ENCODE data around the gene MAP1B.

The MAP1B gene

DNA sequence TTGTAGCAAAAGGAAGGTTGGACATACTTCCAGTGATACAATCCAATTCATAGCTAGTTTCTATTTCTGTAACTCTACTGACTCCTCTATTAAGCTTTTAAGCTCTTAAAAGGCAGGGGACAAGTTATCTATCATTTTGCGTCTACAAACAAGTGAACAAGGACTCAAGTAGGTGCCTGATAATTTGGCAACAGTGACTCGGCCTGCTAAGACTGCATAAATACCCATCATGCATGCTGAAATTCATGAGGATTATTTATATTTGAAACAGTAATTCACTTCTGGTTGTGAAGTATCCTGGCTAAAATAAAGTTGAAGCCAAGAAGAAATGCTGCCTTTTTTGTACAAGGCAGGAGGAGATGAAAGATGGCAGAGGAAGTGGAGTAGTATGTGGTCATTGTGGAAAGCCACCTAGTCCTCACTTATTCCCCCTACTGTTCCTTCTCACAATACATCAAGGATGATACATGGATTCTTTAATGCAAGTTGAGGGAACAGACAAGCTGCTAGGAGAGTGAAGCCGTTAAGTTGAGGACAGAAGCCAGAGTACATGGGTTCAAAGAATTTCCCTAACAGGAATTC is 138.8 kb downstream of the MAP1B start:
- H4K91ac ChIP-seq (ENCODE audit: low read length), result no peak overlapping the region
- H2AK5ac ChIP-seq (ENCODE audit: low read length, severe bottlenecking), result no peak overlapping the region
- no peak overlapping the region for H3K4me2 ChIP-seq (ENCODE audit: low read length, poor library complexity, severe bottlenecking)
- H3K4me3 ChIP-seq (ENCODE audit: insufficient read depth in 1 of 2, low read depth in 1 of 2, low read length in 2 of 2), result no peak overlapping the region
- H4K8ac ChIP-seq (ENCODE audit: low read length), result no peak overlapping the region
- H3K18ac ChIP-seq (ENCODE audit: low read depth in 1 of 2, low read length in 2 of 2), result no peak overlapping the region
- no peaks in the 10 kb centered on the region for H3K27me3 ChIP-seq (ENCODE audit: control insufficient read depth in 1 of 2, insufficient read depth in 1 of 2, low read length in 2 of 2)
- H3K14ac ChIP-seq (ENCODE audit: low read length in 2 of 2), result no peak overlapping the region
- WGBS, result 83% methylated on average over 1 of the region's 3 CpGs
- H2BK120ac ChIP-seq (ENCODE audit: low read depth, low read length), result no peak overlapping the region
- H3K4me1 ChIP-seq (ENCODE audit: control insufficient read depth, insufficient read depth, low read depth, low read length), result peaks cover 7% of the 10 kb centered on the region
- H3K36me3 ChIP-seq (ENCODE audit: control insufficient read depth in 1 of 2, insufficient read depth in 2 of 2, low read depth in 1 of 2, low read length in 2 of 2), result no peaks in the 10 kb centered on the region
- H2BK12ac ChIP-seq (ENCODE audit: low read length in 2 of 2), result peak overlapping the region in 1 of 2 experiments; percentile 41
- peak; percentile 50 for DNase-seq
- no peak overlapping the region for H3K27ac ChIP-seq (ENCODE audit: low read length, poor library complexity, severe bottlenecking)
- H3K79me1 ChIP-seq (replicated peaks; ENCODE audit: low read length, poor library complexity, severe bottlenecking), result peaks cover 12% of the 10 kb centered on the region
- peak overlapping the region; percentile 25 for H3K9ac ChIP-seq (ENCODE audit: low read length)
- no peaks in the 10 kb centered on the region for H3K9me3 ChIP-seq (ENCODE audit: control insufficient read depth, low read length)
- H3K23ac ChIP-seq (ENCODE audit: low read length in 2 of 2), result no peak overlapping the region
- no peak overlapping the region for H2AFZ ChIP-seq (ENCODE audit: low read depth, low read length)
- no peak overlapping the region for H3K4ac ChIP-seq (ENCODE audit: low read depth in 1 of 2, low read length in 2 of 2)
- no peak overlapping the region for H2BK5ac ChIP-seq (ENCODE audit: low read depth, low read length, poor library complexity, severe bottlenecking)
- no peak overlapping the region for H2BK15ac ChIP-seq (ENCODE audit: low read depth, poor library complexity, severe bottlenecking)

GRCh38 chr5:72246954-72247442 is 139.7 kb downstream of the MAP1B start:
- H2BK15ac ChIP-seq (ENCODE audit: low read depth, poor library complexity, severe bottlenecking), result no peak overlapping the region
- H3K9me3 ChIP-seq (ENCODE audit: control insufficient read depth, low read length), result no peaks in the 10 kb centered on the region
- no peak overlapping the region for H2AFZ ChIP-seq (ENCODE audit: low read depth, low read length)
- no peak overlapping the region for H3K27ac ChIP-seq (ENCODE audit: low read length, poor library complexity, severe bottlenecking)
- WGBS, result 40% methylated on average over 4 of the region's 4 CpGs
- H2AK5ac ChIP-seq (ENCODE audit: low read length, severe bottlenecking), result peak overlapping the region; percentile 67
- no peaks in the 10 kb centered on the region for H3K27me3 ChIP-seq (ENCODE audit: control insufficient read depth in 1 of 2, insufficient read depth in 1 of 2, low read length in 2 of 2)
- peaks cover 7% of the 10 kb centered on the region for H3K4me1 ChIP-seq (ENCODE audit: control insufficient read depth, insufficient read depth, low read depth, low read length)
- peak; percentile 45 for DNase-seq
- peaks cover 9% of the 10 kb centered on the region for H3K79me1 ChIP-seq (replicated peaks; ENCODE audit: low read length, poor library complexity, severe bottlenecking)
- no peak overlapping the region for H2BK5ac ChIP-seq (ENCODE audit: low read depth, low read length, poor library complexity, severe bottlenecking)
- H3K4me3 ChIP-seq (ENCODE audit: insufficient read depth in 1 of 2, low read depth in 1 of 2, low read length in 2 of 2), result no peak overlapping the region
- H2BK120ac ChIP-seq (ENCODE audit: low read depth, low read length), result no peak overlapping the region
- H3K4me2 ChIP-seq (ENCODE audit: low read length, poor library complexity, severe bottlenecking), result no peak overlapping the region
- no peak overlapping the region for H3K14ac ChIP-seq (ENCODE audit: low read length in 2 of 2)
- H3K18ac ChIP-seq (ENCODE audit: low read depth in 1 of 2, low read length in 2 of 2), result no peak overlapping the region
- H4K91ac ChIP-seq (ENCODE audit: low read length), result no peak overlapping the region
- no peak overlapping the region for H3K23ac ChIP-seq (ENCODE audit: low read length in 2 of 2)
- H4K8ac ChIP-seq (ENCODE audit: low read length), result no peak overlapping the region
- no peak overlapping the region for H3K9ac ChIP-seq (ENCODE audit: low read length)
- no peak overlapping the region for H2BK12ac ChIP-seq (ENCODE audit: low read length in 2 of 2)
- no peaks in the 10 kb centered on the region for H3K36me3 ChIP-seq (ENCODE audit: control insufficient read depth in 1 of 2, insufficient read depth in 2 of 2, low read depth in 1 of 2, low read length in 2 of 2)
- H3K4ac ChIP-seq (ENCODE audit: low read depth in 1 of 2, low read length in 2 of 2), result no peak overlapping the region

DNA sequence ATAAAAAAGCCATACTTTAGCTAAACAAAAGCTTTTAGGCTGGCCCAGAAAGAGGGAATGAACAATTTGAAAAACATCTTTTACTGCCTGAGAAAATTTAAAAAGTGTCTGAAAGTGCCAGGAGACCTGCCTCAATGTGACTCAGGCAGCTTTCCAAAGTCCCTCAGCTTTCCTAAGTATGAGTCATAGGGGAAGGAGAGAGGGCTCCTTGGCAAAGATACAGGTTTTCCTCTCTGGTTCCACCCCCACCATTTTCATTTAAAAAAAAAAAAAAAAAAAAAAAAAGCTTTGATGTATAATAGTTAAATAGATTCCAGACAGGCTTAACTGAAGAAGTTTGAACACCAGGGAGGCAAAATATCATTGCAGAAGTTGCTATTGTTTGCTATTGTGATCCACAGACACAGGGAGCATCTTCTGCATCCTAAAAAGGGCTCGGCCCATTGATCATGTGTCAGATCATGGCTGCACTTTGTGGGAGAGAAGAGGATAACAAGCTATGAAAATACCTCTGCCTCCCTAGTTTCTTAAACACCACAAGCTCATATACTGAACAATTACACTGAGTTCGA is 141.2 kb downstream of the MAP1B start:
- Histone ChIP-seq H4K91ac (ENCODE audit: low read length) (no peak overlapping the region), H3K4me1 (ENCODE audit: control insufficient read depth, insufficient read depth, low read depth, low read length) (peaks cover 1% of the 10 kb centered on the region), H2AFZ (ENCODE audit: low read depth, low read length) (no peak overlapping the region), H3K18ac (ENCODE audit: low read depth in 1 of 2, low read length in 2 of 2) (peak overlapping the region in 1 of 2 experiments; percentile 1), H4K8ac (ENCODE audit: low read length) (no peak overlapping the region), H3K4me3 (ENCODE audit: insufficient read depth in 1 of 2, low read depth in 1 of 2, low read length in 2 of 2) (no peak overlapping the region), H3K9ac (ENCODE audit: low read length) (peak overlapping the region; percentile 78), H2BK12ac (ENCODE audit: low read length in 2 of 2) (peak overlapping the region in 1 of 2 experiments; percentile 12), H2BK5ac (ENCODE audit: low read depth, low read length, poor library complexity, severe bottlenecking) (no peak overlapping the region), H2AK5ac (ENCODE audit: low read length, severe bottlenecking) (no peak overlapping the region), H3K27ac (ENCODE audit: low read length, poor library complexity, severe bottlenecking) (peak overlapping the region; percentile 53), H3K27me3 (ENCODE audit: control insufficient read depth in 1 of 2, insufficient read depth in 1 of 2, low read length in 2 of 2) (no peaks in the 10 kb centered on the region), H3K9me3 (ENCODE audit: control insufficient read depth, low read length) (no peaks in the 10 kb centered on the region), H3K4ac (ENCODE audit: low read depth in 1 of 2, low read length in 2 of 2) (no peak overlapping the region), H3K23ac (ENCODE audit: low read length in 2 of 2) (no peak overlapping the region), H3K14ac (ENCODE audit: low read length in 2 of 2) (no peak overlapping the region), H3K36me3 (ENCODE audit: control insufficient read depth in 1 of 2, insufficient read depth in 2 of 2, low read depth in 1 of 2, low read length in 2 of 2) (no peaks in the 10 kb centered on the region), H2BK120ac (ENCODE audit: low read depth, low read length) (no peak overlapping the region), H3K79me1 (replicated peaks; ENCODE audit: low read length, poor library complexity, severe bottlenecking) (peaks cover 5% of the 10 kb centered on the region), H3K4me2 (ENCODE audit: low read length, poor library complexity, severe bottlenecking) (no peak overlapping the region), H2BK15ac (ENCODE audit: low read depth, poor library complexity, severe bottlenecking) (no peak overlapping the region)
- DNase-seq, result peak; percentile 86
- WGBS, result 100% methylated on average over 2 of the region's 2 CpGs

DNA sequence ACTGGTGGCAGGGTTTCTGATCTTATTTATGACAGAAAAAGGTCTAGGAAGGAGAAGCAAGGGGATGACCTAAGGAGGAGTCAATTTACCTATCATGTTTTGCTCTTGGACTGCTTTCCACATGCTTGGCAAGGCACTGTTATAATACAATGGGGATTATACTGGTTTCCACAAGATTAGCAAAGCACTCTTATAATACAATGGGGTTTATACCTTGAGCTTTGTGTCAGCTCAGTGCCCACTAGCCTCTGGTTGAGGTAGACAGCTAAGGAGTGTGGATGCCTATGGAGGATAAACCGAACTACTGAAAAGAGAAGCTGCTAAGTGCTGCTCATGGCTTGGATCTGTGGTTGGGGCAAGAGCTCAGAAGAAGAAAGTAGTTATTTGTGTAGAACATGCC is 144.1 kb downstream of the MAP1B start:
- Histone ChIP-seq H2AFZ (ENCODE audit: low read depth, low read length) (no peak overlapping the region), H2BK5ac (ENCODE audit: low read depth, low read length, poor library complexity, severe bottlenecking) (no peak overlapping the region), H3K4me2 (ENCODE audit: low read length, poor library complexity, severe bottlenecking) (no peak overlapping the region), H3K36me3 (ENCODE audit: control insufficient read depth in 1 of 2, insufficient read depth in 2 of 2, low read depth in 1 of 2, low read length in 2 of 2) (no peaks in the 10 kb centered on the region), H3K9ac (ENCODE audit: low read length) (no peak overlapping the region), H3K4me3 (ENCODE audit: insufficient read depth in 1 of 2, low read depth in 1 of 2, low read length in 2 of 2) (no peak overlapping the region), H3K9me3 (ENCODE audit: control insufficient read depth, low read length) (no peaks in the 10 kb centered on the region), H3K4ac (ENCODE audit: low read depth in 1 of 2, low read length in 2 of 2) (no peak overlapping the region), H2AK5ac (ENCODE audit: low read length, severe bottlenecking) (no peak overlapping the region), H3K79me1 (replicated peaks; ENCODE audit: low read length, poor library complexity, severe bottlenecking) (peaks cover 12% of the 10 kb centered on the region), H3K14ac (ENCODE audit: low read length in 2 of 2) (no peak overlapping the region), H3K23ac (ENCODE audit: low read length in 2 of 2) (no peak overlapping the region), H2BK12ac (ENCODE audit: low read length in 2 of 2) (no peak overlapping the region), H3K4me1 (ENCODE audit: control insufficient read depth, insufficient read depth, low read depth, low read length) (peaks cover 1% of the 10 kb centered on the region), H4K91ac (ENCODE audit: low read length) (no peak overlapping the region), H2BK15ac (ENCODE audit: low read depth, poor library complexity, severe bottlenecking) (no peak overlapping the region), H3K27ac (ENCODE audit: low read length, poor library complexity, severe bottlenecking) (no peak overlapping the region), H3K27me3 (ENCODE audit: control insufficient read depth in 1 of 2, insufficient read depth in 1 of 2, low read length in 2 of 2) (no peaks in the 10 kb centered on the region), H4K8ac (ENCODE audit: low read length) (no peak overlapping the region), H2BK120ac (ENCODE audit: low read depth, low read length) (no peak overlapping the region), H3K18ac (ENCODE audit: low read depth in 1 of 2, low read length in 2 of 2) (no peak overlapping the region)
- 93% methylated on average over 1 of the region's 1 CpG for WGBS
- no peak for DNase-seq

Data from mesenchymal stem cell (in vitro differentiated cells and primary cell).